Measurements from ENCODE around the gene SUGCT. TPM values are rescaled to one million over a fixed set of nuclear protein-coding genes. Genes with fewer than 3 reads are reported as not detected.

SUGCT gene
- total and polyA plus RNA-seq, 9 of the 15 experiments (the other 6 are each of a cell fraction or from before 2014, with no cell fraction given): 0.58 to 2.5 (median 1.4) TPM

DNA sequence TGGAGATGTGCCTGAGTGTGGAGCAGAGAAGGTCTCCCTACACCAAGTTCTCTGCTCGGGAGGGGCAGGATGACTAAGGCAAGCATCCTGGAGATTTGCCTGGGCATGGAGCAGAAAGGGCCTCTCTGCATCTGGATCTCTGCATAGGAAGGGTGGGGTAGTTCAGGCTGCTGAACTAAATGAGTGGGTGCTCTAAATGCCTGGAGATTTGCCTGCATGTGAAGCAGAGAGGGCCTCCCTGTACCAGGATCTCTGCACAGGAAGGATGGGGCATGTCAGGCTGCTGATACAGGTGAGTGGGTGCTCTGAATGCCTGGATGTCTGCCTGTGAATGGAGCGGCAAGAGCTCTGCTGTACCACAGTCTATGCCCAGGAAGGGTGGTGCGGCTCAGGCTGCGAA lies 680.7 kb downstream of the SUGCT start:
- DNase-seq (ENCODE audit: extremely low read depth in 1 of 4, low spot score in 3 of 4) (no peak), FAIRE-seq (no peak), ATAC-seq (no peak)
- Histone ChIP-seq H3K4me1 (replicated peaks in 1 of 2; ENCODE audit: control insufficient read depth in 2 of 2, insufficient read depth in 2 of 2, low read length in 2 of 2) (no peaks in the 10 kb centered on the region), H3K79me2 (ENCODE audit: control insufficient read depth, insufficient read depth, low read length) (no peaks in the 10 kb centered on the region), H3K4me3 (no peak overlapping the region), H3K9me1 (ENCODE audit: control insufficient read depth, insufficient read depth, low read length) (no peaks in the 10 kb centered on the region), H3K9me3 (replicated peaks; ENCODE audit: control insufficient read depth, insufficient read depth, low read depth, low read length) (no peaks in the 10 kb centered on the region), H3K36me3 (ENCODE audit: control insufficient read depth, insufficient read depth, low read length) (no peaks in the 10 kb centered on the region), H2AFZ (ENCODE audit: low read depth, low read length) (no peak overlapping the region), H3K27me3 (ENCODE audit: control insufficient read depth in 2 of 2, insufficient read depth in 2 of 2, low read length in 2 of 2) (no peaks in the 10 kb centered on the region), H4K20me1 (replicated peaks; ENCODE audit: control insufficient read depth, insufficient read depth, low read length) (no peaks in the 10 kb centered on the region), H3K4me2 (ENCODE audit: insufficient read depth, low read length) (no peak overlapping the region), H3K9ac (ENCODE audit: insufficient read depth in 1 of 2, low read depth in 2 of 2, low read length in 2 of 2) (no peak overlapping the region), H3K27ac (ENCODE audit: extremely low read depth, low read depth, low read length) (no peak overlapping the region)
- 0% methylated on average over 4 of the region's 4 CpGs for WGBS (ENCODE audit: insufficient coverage, low coverage, missing lambda C conversion rate)
- intact Hi-C loops (cut with micrococcal nuclease): no loop called here
- BruUV-seq (replicated peaks): no TSS peak
- ChIA-PET POLR2A (no interaction called here), CTCF (ENCODE audit: low intra/inter-chr PET ratio) (no interaction called here)
- in situ Hi-C loops (cut with MboI): no loop called here
- no peak for TF ChIP-seq NELFE (IDR thresholded peaks at IDR 0.05; ENCODE audit: insufficient read depth, insufficient read length)
- no peak for TF ChIP-seq RAD21 (CRISPR knock-in tag; conservative IDR thresholded peaks at IDR 0.05 in 1 of 2, IDR thresholded peaks at IDR 0.05 in 1 of 2)
- TF ChIP-seq, protein P1, sequence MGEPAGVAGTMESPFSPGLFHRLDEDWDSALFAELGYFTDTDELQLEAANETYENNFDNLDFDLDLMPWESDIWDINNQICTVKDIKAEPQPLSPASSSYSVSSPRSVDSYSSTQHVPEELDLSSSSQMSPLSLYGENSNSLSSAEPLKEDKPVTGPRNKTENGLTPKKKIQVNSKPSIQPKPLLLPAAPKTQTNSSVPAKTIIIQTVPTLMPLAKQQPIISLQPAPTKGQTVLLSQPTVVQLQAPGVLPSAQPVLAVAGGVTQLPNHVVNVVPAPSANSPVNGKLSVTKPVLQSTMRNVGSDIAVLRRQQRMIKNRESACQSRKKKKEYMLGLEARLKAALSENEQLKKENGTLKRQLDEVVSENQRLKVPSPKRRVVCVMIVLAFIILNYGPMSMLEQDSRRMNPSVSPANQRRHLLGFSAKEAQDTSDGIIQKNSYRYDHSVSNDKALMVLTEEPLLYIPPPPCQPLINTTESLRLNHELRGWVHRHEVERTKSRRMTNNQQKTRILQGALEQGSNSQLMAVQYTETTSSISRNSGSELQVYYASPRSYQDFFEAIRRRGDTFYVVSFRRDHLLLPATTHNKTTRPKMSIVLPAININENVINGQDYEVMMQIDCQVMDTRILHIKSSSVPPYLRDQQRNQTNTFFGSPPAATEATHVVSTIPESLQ (CRISPR knock-in tag; IDR thresholded peaks at IDR 0.05): no peak
- no peak for TF ChIP-seq ASH1L (IDR thresholded peaks at IDR 0.05; ENCODE audit: borderline replicate concordance, low read depth, partially characterized antibody)
- no peak for TF ChIP-seq ZNF311 (CRISPR knock-in tag; IDR thresholded peaks at IDR 0.05)
- TF ChIP-seq LARP7 (IDR thresholded peaks at IDR 0.05): no peak
- TF ChIP-seq, protein P2, sequence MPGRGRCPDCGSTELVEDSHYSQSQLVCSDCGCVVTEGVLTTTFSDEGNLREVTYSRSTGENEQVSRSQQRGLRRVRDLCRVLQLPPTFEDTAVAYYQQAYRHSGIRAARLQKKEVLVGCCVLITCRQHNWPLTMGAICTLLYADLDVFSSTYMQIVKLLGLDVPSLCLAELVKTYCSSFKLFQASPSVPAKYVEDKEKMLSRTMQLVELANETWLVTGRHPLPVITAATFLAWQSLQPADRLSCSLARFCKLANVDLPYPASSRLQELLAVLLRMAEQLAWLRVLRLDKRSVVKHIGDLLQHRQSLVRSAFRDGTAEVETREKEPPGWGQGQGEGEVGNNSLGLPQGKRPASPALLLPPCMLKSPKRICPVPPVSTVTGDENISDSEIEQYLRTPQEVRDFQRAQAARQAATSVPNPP (IDR thresholded peaks at IDR 0.05; ENCODE audit: borderline replicate concordance, insufficient read depth, insufficient read length): no peak
- TF ChIP-seq, protein P3, sequence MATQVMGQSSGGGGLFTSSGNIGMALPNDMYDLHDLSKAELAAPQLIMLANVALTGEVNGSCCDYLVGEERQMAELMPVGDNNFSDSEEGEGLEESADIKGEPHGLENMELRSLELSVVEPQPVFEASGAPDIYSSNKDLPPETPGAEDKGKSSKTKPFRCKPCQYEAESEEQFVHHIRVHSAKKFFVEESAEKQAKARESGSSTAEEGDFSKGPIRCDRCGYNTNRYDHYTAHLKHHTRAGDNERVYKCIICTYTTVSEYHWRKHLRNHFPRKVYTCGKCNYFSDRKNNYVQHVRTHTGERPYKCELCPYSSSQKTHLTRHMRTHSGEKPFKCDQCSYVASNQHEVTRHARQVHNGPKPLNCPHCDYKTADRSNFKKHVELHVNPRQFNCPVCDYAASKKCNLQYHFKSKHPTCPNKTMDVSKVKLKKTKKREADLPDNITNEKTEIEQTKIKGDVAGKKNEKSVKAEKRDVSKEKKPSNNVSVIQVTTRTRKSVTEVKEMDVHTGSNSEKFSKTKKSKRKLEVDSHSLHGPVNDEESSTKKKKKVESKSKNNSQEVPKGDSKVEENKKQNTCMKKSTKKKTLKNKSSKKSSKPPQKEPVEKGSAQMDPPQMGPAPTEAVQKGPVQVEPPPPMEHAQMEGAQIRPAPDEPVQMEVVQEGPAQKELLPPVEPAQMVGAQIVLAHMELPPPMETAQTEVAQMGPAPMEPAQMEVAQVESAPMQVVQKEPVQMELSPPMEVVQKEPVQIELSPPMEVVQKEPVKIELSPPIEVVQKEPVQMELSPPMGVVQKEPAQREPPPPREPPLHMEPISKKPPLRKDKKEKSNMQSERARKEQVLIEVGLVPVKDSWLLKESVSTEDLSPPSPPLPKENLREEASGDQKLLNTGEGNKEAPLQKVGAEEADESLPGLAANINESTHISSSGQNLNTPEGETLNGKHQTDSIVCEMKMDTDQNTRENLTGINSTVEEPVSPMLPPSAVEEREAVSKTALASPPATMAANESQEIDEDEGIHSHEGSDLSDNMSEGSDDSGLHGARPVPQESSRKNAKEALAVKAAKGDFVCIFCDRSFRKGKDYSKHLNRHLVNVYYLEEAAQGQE (IDR thresholded peaks at IDR 0.05; ENCODE audit: borderline replicate concordance): no peak
- TF ChIP-seq, protein P3 (CRISPR knock-in tag; IDR thresholded peaks at IDR 0.05; ENCODE audit: low read depth): no peak
- no peak for TF ChIP-seq RBM22 (IDR thresholded peaks at IDR 0.05; ENCODE audit: low read depth, low read length, poor library complexity, severe bottlenecking)
- TF ChIP-seq ZNF232 (CRISPR knock-in tag; IDR thresholded peaks at IDR 0.05): no peak
- no peak for TF ChIP-seq FOSL1 (tag; conservative IDR thresholded peaks at IDR 0.05)
- no peak for TF ChIP-seq XRCC4 (IDR thresholded peaks at IDR 0.05; ENCODE audit: extremely low read depth, insufficient read depth, insufficient read length)

All from K562 (cell line).